WTC11 (cell line): ENCODE data around the gene TMEM19. TPM values are rescaled to one million over a fixed set of nuclear protein-coding genes. Genes with fewer than 3 reads are reported as not detected.

Experiments used
- ATAC-seq: fragments of 200-7000 bp; cut with Tn5 transposase; 2 replicates; pipeline ENCODE4 v1.10.0; 2021; ENCODE audit warnings: mild to moderate bottlenecking, moderate library complexity
- CTCF ChIA-PET: fragments of 300-600 bp; sonication (Branson Sonifier 250); formaldehyde crosslinking; loops from one replicate; lab custom pipeline; 2021; ENCODE audit warnings: antibody characterized with exemption; lab: Charles Lee
- POLR2A ChIA-PET: fragments of 350-600 bp; sonication (Branson Sonifier 250); formaldehyde crosslinking; loops from one replicate; lab custom pipeline; 2021; ENCODE audit warnings: antibody characterized with exemption; lab: Charles Lee
- DNase-seq: peaks from one replicate; pipeline ENCODE4 v3.0.0; 2021; ENCODE audit warnings: low spot score
- H3K27ac Mint-ChIP-seq: 2 replicates; pipeline ENCODE4 v1.8.0; 2021; ENCODE audit warnings: mixed read lengths
- H3K27me3 Mint-ChIP-seq: 2 replicates; pipeline ENCODE4 v1.8.0; 2021; ENCODE audit warnings: low read depth, mild to moderate bottlenecking, moderate library complexity, mixed read lengths
- H3K36me3 Mint-ChIP-seq: 2 replicates; pipeline ENCODE4 v1.8.0; 2021; ENCODE audit warnings: mixed read lengths
- H3K4me1 Mint-ChIP-seq: 2 replicates; pipeline ENCODE4 v1.8.0; 2022; ENCODE audit warnings: mixed read lengths
- H3K4me3 Mint-ChIP-seq: 2 replicates; pipeline ENCODE4 v1.8.0; 2021; ENCODE audit warnings: mild to moderate bottlenecking, moderate library complexity, mixed read lengths
- H3K9me3 Mint-ChIP-seq: 2 replicates; pipeline ENCODE4 v1.8.0; 2021; ENCODE audit warnings: mixed read lengths
- AFF4 ChIP-seq: sonication (generic); formaldehyde crosslinking; IDR thresholded peaks from 2 replicates; pipeline ENCODE4 v1.8.1; 2023; ENCODE audit warnings: mild to moderate bottlenecking, missing genetic modification reagents, borderline replicate concordance
- ATF1 ChIP-seq: sonication (generic); formaldehyde crosslinking; IDR thresholded peaks from 2 replicates; pipeline ENCODE4 v1.8.1; 2023; ENCODE audit warnings: mild to moderate bottlenecking, moderate library complexity, missing genetic modification reagents
- ATF3 ChIP-seq: sonication (generic); formaldehyde crosslinking; conservative IDR thresholded peaks from 2 replicates; pipeline ENCODE4 v1.8.1; 2022; ENCODE audit warnings: mild to moderate bottlenecking, missing genetic modification reagents
- ERG ChIP-seq: fragments of 250-450 bp; sonication (Bioruptor Pico); IDR thresholded peaks from 2 replicates; pipeline ENCODE4 v1.8.0; 2021; ENCODE audit warnings: mild to moderate bottlenecking
- ESRRA ChIP-seq: sonication (generic); formaldehyde crosslinking; IDR thresholded peaks from 2 replicates; pipeline ENCODE4 v1.8.1; 2022; ENCODE audit warnings: mild to moderate bottlenecking, missing genetic modification reagents, borderline replicate concordance
- FOXK1 ChIP-seq: sonication (generic); formaldehyde crosslinking; IDR thresholded peaks from 2 replicates; pipeline ENCODE4 v1.8.0; 2022; ENCODE audit warnings: mild to moderate bottlenecking, moderate library complexity, missing genetic modification reagents
- GTF2I ChIP-seq: fragments of 250-450 bp; sonication (Bioruptor Pico); conservative IDR thresholded peaks from 2 replicates; pipeline ENCODE4 v1.4.0; 2021; ENCODE audit warnings: mild to moderate bottlenecking
- HMGA2 ChIP-seq: fragments of 250-450 bp; sonication (Bioruptor Pico); IDR thresholded peaks from 2 replicates; pipeline ENCODE4 v1.4.0; 2021; ENCODE audit warnings: mild to moderate bottlenecking, moderate library complexity
- IRF1 ChIP-seq: sonication (generic); formaldehyde crosslinking; IDR thresholded peaks from 2 replicates; pipeline ENCODE4 v1.8.0; 2023; ENCODE audit warnings: missing genetic modification reagents
- JUN ChIP-seq: sonication (generic); formaldehyde crosslinking; IDR thresholded peaks from 2 replicates; pipeline ENCODE4 v1.8.0; 2023; ENCODE audit warnings: mild to moderate bottlenecking, missing genetic modification reagents
- OVOL2 ChIP-seq: fragments of 250-450 bp; sonication (Bioruptor Pico); IDR thresholded peaks from 2 replicates; pipeline ENCODE4 v1.9.0; 2021; ENCODE audit warnings: mild to moderate bottlenecking, borderline replicate concordance
- PRRX2 ChIP-seq: fragments of 250-450 bp; sonication (Bioruptor Pico); IDR thresholded peaks from 2 replicates; pipeline ENCODE4 v1.8.0; 2021; ENCODE audit warnings: mild to moderate bottlenecking
- SMAD3 ChIP-seq: sonication (generic); formaldehyde crosslinking; IDR thresholded peaks from 2 replicates; pipeline ENCODE4 v1.8.0; 2022; ENCODE audit warnings: missing genetic modification reagents, mild to moderate bottlenecking, borderline replicate concordance
- USF1 ChIP-seq: sonication (generic); formaldehyde crosslinking; IDR thresholded peaks from 2 replicates; pipeline ENCODE4 v1.8.0; 2022; ENCODE audit warnings: mild to moderate bottlenecking, missing genetic modification reagents
- ZNF423 ChIP-seq: fragments of 250-450 bp; sonication (Bioruptor Pico); IDR thresholded peaks from 2 replicates; pipeline ENCODE4 v2.1.2; 2022; ENCODE audit warnings: mild to moderate bottlenecking, moderate library complexity
- ZNF671 ChIP-seq: fragments of 250-450 bp; sonication (Bioruptor Pico); IDR thresholded peaks from 2 replicates; pipeline ENCODE4 v1.8.0; 2021; ENCODE audit warnings: mild to moderate bottlenecking
- total RNA-seq: library from RNA; stranded (reverse); gene quantifications from 3 replicates; pipeline ENCODE4 v1.2.3, GENCODE V29; 2021

The TMEM19 gene
- total RNA-seq, 1 experiment from 2014 or later: 11.7 TPM

GRCh38 chr12:71708658-71709057, 22.8 kb downstream of the TMEM19 start:
- DNase-seq (no peak), ATAC-seq (no peak)
- Mint-ChIP-seq H3K27ac (no peak overlapping the region), H3K9me3 (peaks cover 24% of the 10 kb centered on the region), H3K36me3 (peaks cover 13% of the 10 kb centered on the region; the same call in 1 of the 2 replicates), H3K27me3 (no peaks in the 10 kb centered on the region; the same call in 1 of the 2 replicates), H3K4me1 (peaks cover 26% of the 10 kb centered on the region), H3K4me3 (no peak overlapping the region)
- ChIA-PET POLR2A (interaction anchor here (0.7 kb wide), 1 partner anchor 166 kb away, joined by 3 read pairs; no protein-coding TSS in a partner anchor), CTCF (interaction anchor here (0.8 to 1.3 kb wide), 2 partner anchors 38 to 72 kb away, joined by 3 to 8 read pairs; no protein-coding TSS in a partner anchor)
- TF ChIP-seq FOXK1 (CRISPR knock-in tag): no peak

GRCh38 chr12:71710276-71711125, 24.6 kb downstream of the TMEM19 start:
- TF ChIP-seq USF1 (CRISPR knock-in tag) (no peak), HMGA2 (no peak), ZNF423 (CRISPR knock-in tag) (no peak), JUN (CRISPR knock-in tag) (no peak), SMAD3 (CRISPR knock-in tag) (no peak), IRF1 (no peak), AFF4 (CRISPR knock-in tag) (no peak), GTF2I (no peak), OVOL2 (CRISPR knock-in tag) (no peak), ZNF671 (CRISPR knock-in tag) (no peak), ATF3 (CRISPR knock-in tag) (no peak), ERG (no peak), ATF1 (CRISPR knock-in tag) (no peak), PRRX2 (CRISPR knock-in tag) (no peak), ESRRA (no peak)
- H3K36me3 Mint-ChIP-seq: peaks cover 17% of the 10 kb centered on the region
- H3K27ac Mint-ChIP-seq: no peak overlapping the region
- H3K9me3 Mint-ChIP-seq: peaks cover 41% of the 10 kb centered on the region
- no peak for DNase-seq
- ChIA-PET POLR2A (no interaction called here), CTCF (no interaction called here)
- no peaks in the 10 kb centered on the region; the same call in 1 of the 2 replicates for H3K27me3 Mint-ChIP-seq
- H3K4me3 Mint-ChIP-seq: no peak overlapping the region
- ATAC-seq: peak; percentile 50
- H3K4me1 Mint-ChIP-seq: peaks cover 26% of the 10 kb centered on the region
